IMR-90 (cell line): Measurements from ENCODE around the gene LINC01488.

Experiments used
- CTCF ChIP-seq: conservative IDR thresholded peaks from 2 replicates; pipeline ENCODE4 v1.5.1; 2012; ENCODE audit warnings: mild to moderate bottlenecking, low read depth, low read length, improper control_type of control experiment
- ELK1 ChIP-seq: fragments of 150-350 bp; IDR thresholded peaks from 2 replicates; pipeline ENCODE4 v1.6.1; 2016; ENCODE audit warnings: low read depth, mild to moderate bottlenecking, low read length, moderate library complexity, borderline replicate concordance
- FOS ChIP-seq: fragments of 150-350 bp; IDR thresholded peaks from 2 replicates; pipeline ENCODE4 v1.6.1; 2016; ENCODE audit warnings: low read depth, low read length
- MAFK ChIP-seq: IDR thresholded peaks from 2 replicates; pipeline ENCODE4 v1.6.1; 2012; ENCODE audit warnings: low read depth, low read length, improper control_type of control experiment
- POLR2A ChIP-seq: IDR thresholded peaks from 2 replicates; pipeline ENCODE4 v1.6.1; 2012; ENCODE audit warnings: mild to moderate bottlenecking, low read depth, low read length
- RCOR1 ChIP-seq: IDR thresholded peaks from 2 replicates; pipeline ENCODE4 v1.6.1; 2012; ENCODE audit warnings: mild to moderate bottlenecking, low read length, improper control_type of control experiment; ENCODE audit not compliant: insufficient replicate concordance
- USF2 ChIP-seq: fragments of 150-350 bp; IDR thresholded peaks from 2 replicates; pipeline ENCODE4 v1.6.1; 2017; ENCODE audit warnings: mild to moderate bottlenecking, antibody characterized with exemption, low read length, low read depth

GRCh38 chr11:69512136-69512535 is 30.7 kb downstream of the LINC01488 start:
- no peak for TF ChIP-seq CTCF
- TF ChIP-seq ELK1, result no peak
- no peak for TF ChIP-seq MAFK
- no peak for TF ChIP-seq POLR2A
- no peak for TF ChIP-seq USF2
- no peak for TF ChIP-seq RCOR1
- no peak for TF ChIP-seq FOS
